Psoas muscle (tissue), 8 donors: ENCODE results near the gene IFFO2. TPM values are rescaled to one million over a fixed set of nuclear protein-coding genes. Genes with fewer than 3 reads are reported as not detected.

Experiments
- ATAC-seq, 4 donors: fragments of 200-7000 bp; cut with Tn5 transposase; one replicate each; pipeline ENCODE4 v1.9.1; 2020; ENCODE audit warnings: moderate library complexity in 3 of 4, mild to moderate bottlenecking in 2 of 4
- DNase-seq, 2 donors: peaks; one replicate each; pipeline ENCODE4 v3.0.0-alpha.2; 2020
- H3K27ac ChIP-seq: fragments of 200-600 bp; one replicate; pipeline ENCODE4 v1.8.0; 2022
- H3K27me3 ChIP-seq, 3 donors: fragments of 200-600 bp in 1 of 3; one replicate each; pipeline versions ENCODE4 v1.6.1 to v1.8.0; 2013 to 2022; ENCODE audit warnings: low read length in 2 of 3, mild to moderate bottlenecking in 2 of 3, moderate library complexity in 1 of 3; ENCODE audit not compliant: insufficient read depth in 3 of 3
- H3K36me3 ChIP-seq, 2 donors: fragments of 200-600 bp in 1 of 2; one replicate each; pipeline versions ENCODE4 v1.6.1 to v1.8.0; 2013 to 2022; ENCODE audit warnings: low read depth in 1 of 2, mild to moderate bottlenecking in 1 of 2, moderate library complexity in 1 of 2; ENCODE audit not compliant: insufficient read depth in 1 of 2
- H3K4me1 ChIP-seq: fragments of 200-600 bp; one replicate; pipeline ENCODE4 v1.8.0; 2022
- H3K4me3 ChIP-seq: fragments of 200-600 bp; one replicate; pipeline ENCODE4 v1.8.0; 2022; ENCODE audit warnings: mild to moderate bottlenecking
- H3K9me3 ChIP-seq: fragments of 200-600 bp; one replicate; pipeline ENCODE4 v1.8.0; 2022
- WGBS, 3 donors: extraction: QIAGEN DNeasy Blood & Tissue Kit; methylation state at CpG; one replicate each; pipeline versions ENCODE4 v1.1.6 to v1.1.7; 2013; 5-methylcytosine and 5-hydroxymethylcytosine counted together
- intact Hi-C, 2 donors: fragments of 100-400 bp; cut with DNase I; formaldehyde crosslinking; loops; one replicate each; pipeline versions ENCODE4 v1.11.0 to v1.14.2; 2022
- polyA plus RNA-seq, 3 donors: library from polyadenylated mRNA; stranded (reverse); fragments of 200-250 nt; gene quantifications; one replicate each; pipeline ENCODE4 v1.2.3, GENCODE V29; 2013
- total RNA-seq, 4 donors: library from RNA; stranded (reverse); fragmentation: NEBNext Ultra II Directional in 2 of 4; extraction: Animal tissue kit (Norgen Biotek cat#: 25700) in 2 of 4; gene quantifications; one replicate each; pipeline versions ENCODE4 v1.2.1 to v1.2.4, GENCODE V29; 2021 to 2023
- TF ChIP-seq, protein P1 (sequence below): fragments of 200-600 bp; IDR thresholded peaks from one replicate; pipeline ENCODE4 v1.8.0; 2022; ENCODE audit warnings: antibody characterized with exemption
- donor health status: healthy with polysubstance abuse.
- donor health status: DM: no; HTN: no; CAD: no; lungs with moderate emphysema.
- donor health status: Bipolar disorder and iron deficiency.
- donor health status: healthy.
- donor health status: DM: yes; HTN: yes; CAD: no.
- donor health status: DM: no; HTN: no; CAD: no.
- donor health status: DM: no; HTN: no; CAD: no.
- donor health status: DM: yes; HTN: yes; CAD: no.

The IFFO2 gene
- total and polyA plus RNA-seq, 7 donors = 0.94 to 14.0 (median 3.7) TPM

DNA sequence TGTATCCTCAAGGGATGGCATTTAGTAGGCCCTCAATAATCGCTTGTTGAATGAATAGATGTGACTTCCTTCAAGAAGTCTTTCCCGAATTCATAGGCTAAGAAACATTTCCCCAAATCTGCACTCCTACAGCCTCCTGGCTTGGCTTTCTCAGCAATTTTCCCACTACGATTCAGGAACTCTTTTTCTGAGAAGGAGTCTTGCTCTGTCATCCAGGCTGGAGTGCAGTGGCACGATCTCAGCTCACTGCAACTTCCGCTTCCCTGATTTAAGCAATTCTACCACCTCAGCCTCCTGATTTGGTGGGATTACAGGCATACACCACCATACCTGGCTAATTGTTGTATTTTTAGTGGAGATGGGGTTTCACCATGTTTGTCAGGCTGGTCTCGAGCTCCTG, 37.9 kb upstream of the IFFO2 start:
- Histone ChIP-seq H3K36me3 (no peaks in the 10 kb centered on the region), H3K27ac (no peak overlapping the region), H3K4me1 (no peaks in the 10 kb centered on the region), H3K4me3 (no peak overlapping the region), H3K9me3 (no peaks in the 10 kb centered on the region), H3K27me3 (no peaks in the 10 kb centered on the region)
- TF ChIP-seq, protein P1, sequence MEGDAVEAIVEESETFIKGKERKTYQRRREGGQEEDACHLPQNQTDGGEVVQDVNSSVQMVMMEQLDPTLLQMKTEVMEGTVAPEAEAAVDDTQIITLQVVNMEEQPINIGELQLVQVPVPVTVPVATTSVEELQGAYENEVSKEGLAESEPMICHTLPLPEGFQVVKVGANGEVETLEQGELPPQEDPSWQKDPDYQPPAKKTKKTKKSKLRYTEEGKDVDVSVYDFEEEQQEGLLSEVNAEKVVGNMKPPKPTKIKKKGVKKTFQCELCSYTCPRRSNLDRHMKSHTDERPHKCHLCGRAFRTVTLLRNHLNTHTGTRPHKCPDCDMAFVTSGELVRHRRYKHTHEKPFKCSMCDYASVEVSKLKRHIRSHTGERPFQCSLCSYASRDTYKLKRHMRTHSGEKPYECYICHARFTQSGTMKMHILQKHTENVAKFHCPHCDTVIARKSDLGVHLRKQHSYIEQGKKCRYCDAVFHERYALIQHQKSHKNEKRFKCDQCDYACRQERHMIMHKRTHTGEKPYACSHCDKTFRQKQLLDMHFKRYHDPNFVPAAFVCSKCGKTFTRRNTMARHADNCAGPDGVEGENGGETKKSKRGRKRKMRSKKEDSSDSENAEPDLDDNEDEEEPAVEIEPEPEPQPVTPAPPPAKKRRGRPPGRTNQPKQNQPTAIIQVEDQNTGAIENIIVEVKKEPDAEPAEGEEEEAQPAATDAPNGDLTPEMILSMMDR = no peak
- ATAC-seq (no peak), DNase-seq (no peak)
- intact Hi-C loops = no loop called here
- 87 to 94% (median 88%) methylated on average over 6 of the region's 6 CpGs for WGBS, 3 donors

- H3K4me3 ChIP-seq = no peak overlapping the region
- H3K4me1 ChIP-seq = no peaks in the 10 kb centered on the region
- no peaks in the 10 kb centered on the region for H3K36me3 ChIP-seq
- H3K27ac ChIP-seq = no peak overlapping the region
- no peak for DNase-seq
- H3K27me3 ChIP-seq = peaks cover 0 to 3% (median 0%) of the 10 kb centered on the region in 3 donors
- WGBS, 3 donors = 76 to 80% (median 80%) methylated on average over 3 of the region's 3 CpGs
- no peak for ATAC-seq
- H3K9me3 ChIP-seq = no peaks in the 10 kb centered on the region
- TF ChIP-seq, protein P1 = no peak
- intact Hi-C loops = no loop called here
Observed at GRCh38 chr1:18992646-18993045, 36.2 kb upstream of the IFFO2 start.

DNA sequence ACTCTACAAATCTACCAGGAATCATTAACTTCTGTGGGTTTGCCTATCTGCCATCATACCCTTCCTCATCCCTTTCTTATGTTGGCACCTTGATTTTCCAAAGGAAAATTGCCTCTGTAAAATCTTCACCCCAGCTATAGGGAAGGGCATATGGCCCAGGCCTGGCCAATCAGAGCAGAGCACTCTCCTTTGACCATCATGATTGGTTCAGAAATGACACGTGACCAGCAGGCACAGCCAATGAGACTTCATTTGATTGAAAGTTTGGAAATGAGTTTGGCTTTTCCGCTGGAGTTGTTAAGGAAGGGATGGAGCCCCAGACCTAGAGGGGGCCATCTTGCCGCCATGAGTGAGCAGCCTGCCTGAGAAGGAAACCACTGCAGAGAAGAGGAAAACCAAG, 35.1 kb upstream of the IFFO2 start:
- ATAC-seq (no peak), DNase-seq (no peak)
- intact Hi-C loops = no loop called here
- no peaks in the 10 kb centered on the region for H3K36me3 ChIP-seq
- H3K27me3 ChIP-seq = peaks cover 0 to 3% (median 0%) of the 10 kb centered on the region in 3 donors
- H3K4me1 ChIP-seq = no peaks in the 10 kb centered on the region
- H3K4me3 ChIP-seq = no peak overlapping the region
- 92 to 99% (median 97%) methylated on average over 3 of the region's 3 CpGs for WGBS, 3 donors
- TF ChIP-seq, protein P1 = no peak
- H3K27ac ChIP-seq = no peak overlapping the region
- no peaks in the 10 kb centered on the region for H3K9me3 ChIP-seq

DNA sequence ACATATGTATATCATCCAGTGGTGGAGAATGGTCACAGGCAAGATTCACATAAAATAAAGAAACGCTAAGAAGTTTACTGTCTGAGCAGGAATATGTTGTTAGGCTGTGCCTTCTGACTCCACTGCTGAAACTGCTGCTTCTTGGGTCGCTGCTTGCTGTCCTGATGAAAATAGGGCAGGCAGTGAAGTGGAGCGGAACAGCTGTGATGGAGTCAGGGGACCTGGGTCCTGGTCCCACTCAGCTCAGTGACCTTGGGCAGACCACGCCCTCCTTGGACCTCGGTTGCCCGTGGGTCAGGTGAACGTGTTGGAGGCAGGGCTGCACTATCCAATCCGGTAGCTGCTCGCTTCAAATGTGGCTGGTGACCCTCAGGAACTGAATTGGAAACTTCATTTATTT, 33.4 kb upstream of the IFFO2 start:
- ATAC-seq (no peak), DNase-seq (no peak)
- Histone ChIP-seq H3K4me3 (no peak overlapping the region), H3K36me3 (no peaks in the 10 kb centered on the region), H3K4me1 (no peaks in the 10 kb centered on the region), H3K27ac (no peak overlapping the region), H3K27me3 (peaks cover 0 to 7% (median 0%) of the 10 kb centered on the region in 3 donors), H3K9me3 (no peaks in the 10 kb centered on the region)
- WGBS, 3 donors = 75 to 85% (median 80%) methylated on average over 9 of the region's 9 CpGs
- TF ChIP-seq, protein P1 = no peak
- intact Hi-C loops = no loop called here

DNA sequence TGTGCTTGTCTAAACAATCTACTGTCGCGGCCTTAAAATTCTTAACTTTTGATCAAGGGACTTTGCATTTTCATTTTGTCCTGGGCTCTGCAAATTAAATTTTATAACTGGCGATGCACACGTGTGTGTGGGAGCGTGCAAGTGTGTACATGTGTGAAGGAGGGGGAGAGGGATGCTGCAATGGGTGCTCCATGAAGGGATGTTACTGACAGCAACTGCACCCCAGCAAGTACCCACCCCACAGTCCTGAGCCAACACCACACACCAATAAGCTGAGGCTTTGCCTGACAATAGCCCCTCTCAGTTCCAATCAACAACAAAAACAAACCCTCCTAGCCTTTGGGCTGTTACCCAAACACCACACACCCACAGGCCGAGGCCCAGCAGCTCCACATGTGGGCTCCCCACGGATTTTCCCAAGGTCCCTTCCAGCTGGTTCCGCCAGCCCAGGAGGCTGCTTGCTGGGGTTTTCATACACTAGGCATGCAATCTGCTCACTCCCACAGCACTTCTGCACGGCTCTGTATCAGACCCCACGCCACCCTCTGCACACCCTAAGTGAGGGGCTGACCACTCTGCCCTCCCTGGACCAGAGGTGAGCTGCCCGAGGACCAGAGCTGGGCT, 32.8 kb upstream of the IFFO2 start:
- WGBS, 3 donors = 79% methylated on average over 11 of the region's 11 CpGs
- no peaks in the 10 kb centered on the region for H3K36me3 ChIP-seq
- no peak overlapping the region for H3K4me3 ChIP-seq
- intact Hi-C loops = no loop called here
- H3K27ac ChIP-seq = no peak overlapping the region
- no peaks in the 10 kb centered on the region for H3K9me3 ChIP-seq
- ATAC-seq (no peak), DNase-seq (no peak)
- peaks cover 0 to 13% (median 0%) of the 10 kb centered on the region in 3 donors for H3K27me3 ChIP-seq
- TF ChIP-seq, protein P1 = no peak
- H3K4me1 ChIP-seq = no peaks in the 10 kb centered on the region
